Fibroblast of lung (primary cell): Measurements from ENCODE around the gene TNFSF9. TPM values are rescaled to one million over a fixed set of nuclear protein-coding genes. Genes with fewer than 3 reads are reported as not detected.

ENCODE experiments used
- DNase-seq, 2 donors: peaks; one replicate each; pipeline versions ENCODE4 v3.0.0 to v3.0.0-alpha.2; 2010; ENCODE audit warnings: low read depth in 2 of 2
- H2AFZ ChIP-seq: 2 replicates; pipeline ENCODE4 v1.5.1; 2012; ENCODE audit warnings: low read length, control low read depth, inconsistent platforms
- H3K27ac ChIP-seq: 2 replicates; pipeline ENCODE4 v1.5.1; 2011; ENCODE audit warnings: low read length, control low read depth; ENCODE audit not compliant: insufficient read depth
- H3K27me3 ChIP-seq: 2 replicates; pipeline ENCODE4 v1.5.1; 2011; ENCODE audit warnings: mild to moderate bottlenecking, low read length; ENCODE audit not compliant: control insufficient read depth, insufficient read depth
- H3K36me3 ChIP-seq: 2 replicates; pipeline ENCODE4 v1.5.1; 2011; ENCODE audit warnings: low read length; ENCODE audit not compliant: control insufficient read depth, insufficient read depth
- H3K4me1 ChIP-seq: 2 replicates; pipeline ENCODE4 v1.5.1; 2011; ENCODE audit warnings: low read length; ENCODE audit not compliant: control insufficient read depth, insufficient read depth; ENCODE audit errors: extremely low read depth
- H3K4me2 ChIP-seq: 2 replicates; pipeline ENCODE4 v1.5.1; 2011; ENCODE audit warnings: low read length, control low read depth; ENCODE audit not compliant: insufficient read depth; ENCODE audit errors: extremely low read depth
- H3K4me3 ChIP-seq, 4 experiments: fragments of 200-600 bp in 1 of 4; sonication (generic) in 1 of 4; replicated peaks in 1 of 4; 2 replicates each; pipeline ENCODE4 v1.5.1; 2011 to 2016; ENCODE audit warnings: low read length in 4 of 4, low read depth in 3 of 4, mild to moderate bottlenecking in 3 of 4, control low read depth in 2 of 4, inconsistent platforms in 1 of 4, mixed read lengths in 1 of 4; ENCODE audit not compliant: insufficient read depth in 1 of 4; ENCODE audit errors: control extremely low read depth in 1 of 4
- H3K79me2 ChIP-seq: 2 replicates; pipeline ENCODE4 v1.5.1; 2012; ENCODE audit warnings: mild to moderate bottlenecking, low read length, inconsistent platforms; ENCODE audit not compliant: control insufficient read depth, insufficient read depth
- H3K9ac ChIP-seq: 2 replicates; pipeline ENCODE4 v1.5.1; 2011; ENCODE audit warnings: mild to moderate bottlenecking, low read length, control low read depth; ENCODE audit not compliant: insufficient read depth
- H3K9me3 ChIP-seq: 2 replicates; pipeline ENCODE4 v1.5.1; 2012; ENCODE audit warnings: low read depth, low read length; ENCODE audit not compliant: control insufficient read depth, insufficient read depth
- H4K20me1 ChIP-seq: 2 replicates; pipeline ENCODE4 v1.5.1; 2011; ENCODE audit warnings: low read length; ENCODE audit not compliant: control insufficient read depth, insufficient read depth; ENCODE audit errors: extremely low read depth
- CTCF ChIP-seq, 2 donors: IDR thresholded peaks in 1 of 2; conservative IDR thresholded peaks in 1 of 2; 1 replicate in 1 of 2; 2 replicates in 1 of 2; pipeline ENCODE4 v1.5.1; 2011 to 2012; ENCODE audit warnings: low read length in 2 of 2, control low read depth in 1 of 2, inconsistent platforms in 1 of 2, low read depth in 1 of 2, mild to moderate bottlenecking in 1 of 2
- EZH2 ChIP-seq: IDR thresholded peaks from 2 replicates; pipeline ENCODE4 v1.5.1; 2012; ENCODE audit warnings: low read length, control low read depth, mild to moderate bottlenecking; ENCODE audit errors: missing control alignments
- polyA plus RNA-seq, 2 donors: library from polyadenylated mRNA; depleted of rRNA in 1 of 2; stranded (reverse) in 1 of 2; unstranded in 1 of 2; fragments of >200 nt; gene quantifications; 2 replicates each; pipeline ENCODE4 v1.2.1, GENCODE V29; 2011 to 2012; ENCODE audit warnings: missing spikeins in 1 of 2
- total RNA-seq: library from RNA; depleted of rRNA; stranded (reverse); fragments of >200 nt; gene quantifications from 2 replicates; pipeline ENCODE4 v1.2.1, GENCODE V29; 2014

The TNFSF9 gene
- total and polyA plus RNA-seq, 2 donors (not counting 1 experiment from before 2014, with no cell fraction given): 0.22 to 0.66 TPM

DNA sequence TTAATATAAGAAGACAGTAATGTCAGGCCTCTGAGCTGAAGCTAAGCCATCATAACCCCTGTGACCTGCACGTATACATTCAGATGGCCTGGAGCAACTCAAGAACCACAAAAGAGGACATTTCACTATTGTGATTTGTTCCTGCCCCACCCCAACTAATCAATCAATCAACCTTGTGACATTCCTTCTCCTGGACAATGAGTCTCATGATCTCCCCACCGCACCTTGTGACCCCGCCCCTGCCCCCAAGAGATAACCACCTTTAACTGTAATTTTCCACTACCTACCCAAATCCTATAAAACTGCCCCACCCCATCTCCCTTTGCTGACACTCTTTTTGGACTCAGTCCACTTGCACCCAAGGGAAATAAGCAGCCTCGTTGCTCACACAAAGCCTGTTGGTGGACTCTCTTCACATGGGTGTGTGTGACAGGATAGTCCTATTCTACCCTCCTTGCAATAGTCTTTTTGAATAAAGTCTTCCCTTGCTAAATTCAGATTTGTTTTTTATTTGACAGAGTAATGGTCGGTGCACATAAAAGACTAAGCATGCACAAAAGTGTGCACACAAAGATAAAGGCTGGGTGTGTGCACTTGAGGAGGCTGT is 46.1 kb downstream of the TNFSF9 start:
- TF ChIP-seq CTCF (conservative IDR thresholded peaks at IDR 0.05 in 1 of 2, IDR thresholded peaks at IDR 0.05 in 1 of 2; ENCODE audit: low read depth in 1 of 2, low read length in 2 of 2): no peak
- no peaks in the 10 kb centered on the region for H3K4me1 ChIP-seq
- H3K27ac ChIP-seq: no peak overlapping the region
- no peak overlapping the region for H3K4me2 ChIP-seq
- no peak overlapping the region for H3K9ac ChIP-seq
- no peaks in the 10 kb centered on the region for H3K36me3 ChIP-seq
- no peaks in the 10 kb centered on the region for H3K79me2 ChIP-seq
- H3K27me3 ChIP-seq: no peaks in the 10 kb centered on the region
- no peak for DNase-seq
- no peaks in the 10 kb centered on the region for H3K9me3 ChIP-seq
- H2AFZ ChIP-seq: no peak overlapping the region
- H4K20me1 ChIP-seq: no peaks in the 10 kb centered on the region
- H3K4me3 ChIP-seq: no peak overlapping the region

GRCh38 chr19:6577476-6578125 is 46.8 kb downstream of the TNFSF9 start:
- no peak overlapping the region for H3K27ac ChIP-seq
- H3K36me3 ChIP-seq: no peaks in the 10 kb centered on the region
- H3K27me3 ChIP-seq: no peaks in the 10 kb centered on the region
- no peak overlapping the region for H3K4me3 ChIP-seq
- H3K9ac ChIP-seq: no peak overlapping the region
- no peaks in the 10 kb centered on the region for H3K9me3 ChIP-seq
- DNase-seq: peak in 1 of 2 donors; percentile 18
- H3K4me1 ChIP-seq: no peaks in the 10 kb centered on the region
- H3K79me2 ChIP-seq: no peaks in the 10 kb centered on the region
- no peak overlapping the region for H2AFZ ChIP-seq
- TF ChIP-seq CTCF (conservative IDR thresholded peaks at IDR 0.05 in 1 of 2, IDR thresholded peaks at IDR 0.05 in 1 of 2; ENCODE audit: low read depth in 1 of 2, low read length in 2 of 2) (no peak), EZH2 (no peak)
- no peaks in the 10 kb centered on the region for H4K20me1 ChIP-seq
- no peak overlapping the region for H3K4me2 ChIP-seq

DNA sequence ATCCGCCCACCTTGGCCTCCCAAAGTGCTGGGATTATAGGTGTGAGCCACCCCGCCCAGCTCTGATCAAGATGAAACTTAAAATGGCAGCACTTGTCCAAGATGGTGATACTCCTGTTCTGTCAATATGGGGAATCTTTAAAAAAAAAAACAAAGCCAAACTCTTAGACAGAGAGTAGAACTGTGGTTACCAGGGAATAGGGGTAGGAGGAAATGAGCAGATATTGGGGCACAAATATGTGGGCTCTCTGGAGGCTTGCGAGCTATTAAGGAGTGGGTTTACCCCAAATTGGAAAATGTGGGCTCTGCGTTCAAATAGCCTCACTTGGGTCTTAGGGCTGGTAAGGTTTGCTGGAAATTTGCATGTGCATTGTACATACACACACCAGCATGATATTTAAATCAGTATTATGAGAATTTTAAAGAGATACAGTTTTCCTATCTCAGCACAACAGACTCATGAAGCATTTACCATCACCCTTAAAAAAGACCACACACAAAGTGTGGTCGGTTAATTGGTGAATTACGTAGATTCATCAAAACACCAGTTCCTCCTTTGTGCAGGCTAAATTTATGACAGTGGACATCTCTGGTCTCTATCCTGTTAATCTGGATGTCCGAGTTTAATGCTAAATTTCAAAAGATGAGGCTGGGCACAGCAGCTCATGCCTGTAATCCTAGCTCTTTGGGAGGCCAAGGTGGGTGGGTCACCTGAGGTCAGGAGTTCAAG is 48.8 kb downstream of the TNFSF9 start:
- Histone ChIP-seq H3K36me3 (no peaks in the 10 kb centered on the region), H3K27me3 (no peaks in the 10 kb centered on the region), H3K27ac (no peak overlapping the region), H3K4me3 (no peak overlapping the region), H3K9me3 (no peaks in the 10 kb centered on the region), H3K79me2 (no peaks in the 10 kb centered on the region), H3K4me1 (no peaks in the 10 kb centered on the region), H3K4me2 (no peak overlapping the region), H3K9ac (no peak overlapping the region), H4K20me1 (no peaks in the 10 kb centered on the region), H2AFZ (no peak overlapping the region)
- no peak for TF ChIP-seq CTCF (conservative IDR thresholded peaks at IDR 0.05 in 1 of 2, IDR thresholded peaks at IDR 0.05 in 1 of 2; ENCODE audit: low read depth in 1 of 2, low read length in 2 of 2)
- TF ChIP-seq EZH2: no peak
- DNase-seq: no peak
